Umbilical cord (tissue), 2 donors: ENCODE data around the gene ABCA7. TPM values are rescaled to one million over a fixed set of nuclear protein-coding genes. Genes with fewer than 3 reads are reported as not detected.

Experiments used
- DNase-seq: peaks from one replicate; pipeline ENCODE4 v3.0.0-alpha.2; 2015; ENCODE audit warnings: low spot score
- total RNA-seq: library from RNA; depleted of rRNA; stranded (reverse); fragments of >200 nt; gene quantifications from one replicate; pipeline ENCODE4 v1.2.3, GENCODE V29; 2014; ENCODE audit warnings: low replicate concordance; ENCODE audit not compliant: insufficient read depth

Gene ABCA7
- total RNA-seq, 1 donor from 2014 or later = 2.2 TPM

DNA sequence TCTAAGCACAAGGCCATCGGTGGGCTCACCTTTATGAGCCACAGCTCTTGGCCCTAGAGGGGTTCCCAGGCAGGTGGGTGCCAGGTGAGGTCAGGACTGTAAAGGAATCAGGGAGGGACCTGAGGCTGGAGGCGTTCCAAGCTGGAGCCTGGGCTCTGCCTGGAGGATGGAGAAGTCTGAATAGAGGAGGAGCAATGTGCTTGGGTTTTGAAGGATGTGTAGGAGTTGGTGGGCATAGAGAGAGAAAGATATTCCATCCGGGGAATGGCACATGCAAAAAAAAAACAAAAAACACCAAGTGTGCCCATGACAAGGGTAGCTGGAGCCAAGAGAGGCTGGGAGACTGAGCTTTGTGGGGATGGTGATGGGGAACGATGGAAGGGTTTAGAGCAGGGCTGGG, 37.3 kb upstream of the ABCA7 start:
- no peak for DNase-seq

DNA sequence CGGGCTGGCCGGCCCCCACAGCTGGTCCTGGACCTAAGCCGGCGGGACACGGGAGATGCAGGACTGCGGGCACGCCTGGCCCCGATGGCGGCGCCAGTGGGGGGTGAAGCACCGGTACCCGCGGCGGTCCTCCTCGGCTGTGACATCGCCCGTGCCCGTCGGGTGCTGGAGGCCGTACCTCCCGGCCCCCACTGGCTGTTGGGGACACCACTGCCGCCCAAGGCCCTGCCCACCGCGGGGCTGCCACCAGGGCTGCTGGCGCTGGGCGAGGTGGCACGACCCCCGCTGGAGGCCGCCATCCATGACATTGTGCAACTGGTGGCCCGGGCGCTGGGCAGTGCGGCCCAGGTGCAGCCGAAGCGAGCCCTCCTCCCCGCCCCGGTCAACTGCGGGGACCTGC, 36.6 kb upstream of the ABCA7 start:
- DNase-seq = no peak

- no peak for DNase-seq
Measured at GRCh38 chr19:1004204-1004802, 35.6 kb upstream of the ABCA7 start.

GRCh38 chr19:1004803-1005664, 34.9 kb upstream of the ABCA7 start:
- DNase-seq = no peak

GRCh38 chr19:1006711-1007398, 33.1 kb upstream of the ABCA7 start:
- no peak for DNase-seq

GRCh38 chr19:1007399-1008251, 32.3 kb upstream of the ABCA7 start:
- no peak for DNase-seq

- DNase-seq = no peak
Measured at GRCh38 chr19:1008268-1009040, 31.5 kb upstream of the ABCA7 start.

- no peak for DNase-seq
Measured at GRCh38 chr19:1009041-1009980, 30.6 kb upstream of the ABCA7 start.

- no peak for DNase-seq
Measured at GRCh38 chr19:1009981-1010538, 29.8 kb upstream of the ABCA7 start.

DNA sequence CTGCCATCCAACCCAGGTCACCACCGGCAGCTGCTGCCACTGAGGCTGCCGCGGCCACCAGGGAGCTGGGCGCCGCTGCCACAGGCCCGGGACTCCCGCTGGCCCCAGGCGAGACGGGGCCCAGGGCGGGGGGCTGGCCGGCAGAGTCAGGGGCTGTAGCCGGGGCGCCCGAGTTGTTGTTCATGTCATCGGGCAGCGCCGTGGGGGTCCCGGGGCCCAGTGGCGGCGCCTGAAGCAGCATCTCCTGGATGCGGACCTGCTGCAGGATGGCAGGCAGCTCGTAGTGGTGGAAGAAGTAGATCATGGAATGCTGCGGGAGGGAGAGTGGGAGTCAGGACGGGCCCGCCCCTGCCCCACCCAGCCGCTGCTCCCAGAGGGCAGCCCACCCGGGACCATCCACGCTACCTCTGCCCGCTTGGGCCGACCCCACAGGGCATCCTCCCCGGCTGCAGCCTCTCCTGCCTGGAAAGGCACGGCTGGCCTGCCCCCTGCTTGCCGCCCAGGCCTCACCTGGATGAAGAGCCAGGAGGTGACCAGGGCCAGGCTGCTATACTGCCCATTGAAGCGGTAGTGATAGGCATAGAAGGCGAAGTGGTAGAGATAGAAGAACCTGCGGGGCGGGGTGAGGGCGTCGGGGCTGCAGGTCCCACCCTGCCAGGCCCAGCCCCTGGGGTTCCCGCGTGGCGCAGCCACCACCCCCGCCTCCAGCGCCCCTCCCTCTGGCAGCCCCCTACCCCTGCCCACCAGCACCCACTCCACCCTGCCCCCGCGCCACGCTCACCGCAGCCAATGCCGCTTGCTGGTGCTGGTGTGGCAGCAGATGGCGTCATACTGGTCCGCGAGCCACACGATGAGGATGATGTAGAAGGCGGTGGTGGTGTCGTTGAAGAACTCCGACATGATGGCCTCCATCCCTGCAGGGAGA, 29.1 kb upstream of the ABCA7 start:
- no peak for DNase-seq

- DNase-seq = no peak
Measured at GRCh38 chr19:1011831-1012333, 28.0 kb upstream of the ABCA7 start.

- no peak for DNase-seq
Measured at GRCh38 chr19:1012334-1012733, 27.6 kb upstream of the ABCA7 start.

- no peak for DNase-seq
Measured at GRCh38 chr19:1013218-1013617, 26.7 kb upstream of the ABCA7 start.

- DNase-seq = no peak
Measured at GRCh38 chr19:1014161-1015060, 25.5 kb upstream of the ABCA7 start.

DNA sequence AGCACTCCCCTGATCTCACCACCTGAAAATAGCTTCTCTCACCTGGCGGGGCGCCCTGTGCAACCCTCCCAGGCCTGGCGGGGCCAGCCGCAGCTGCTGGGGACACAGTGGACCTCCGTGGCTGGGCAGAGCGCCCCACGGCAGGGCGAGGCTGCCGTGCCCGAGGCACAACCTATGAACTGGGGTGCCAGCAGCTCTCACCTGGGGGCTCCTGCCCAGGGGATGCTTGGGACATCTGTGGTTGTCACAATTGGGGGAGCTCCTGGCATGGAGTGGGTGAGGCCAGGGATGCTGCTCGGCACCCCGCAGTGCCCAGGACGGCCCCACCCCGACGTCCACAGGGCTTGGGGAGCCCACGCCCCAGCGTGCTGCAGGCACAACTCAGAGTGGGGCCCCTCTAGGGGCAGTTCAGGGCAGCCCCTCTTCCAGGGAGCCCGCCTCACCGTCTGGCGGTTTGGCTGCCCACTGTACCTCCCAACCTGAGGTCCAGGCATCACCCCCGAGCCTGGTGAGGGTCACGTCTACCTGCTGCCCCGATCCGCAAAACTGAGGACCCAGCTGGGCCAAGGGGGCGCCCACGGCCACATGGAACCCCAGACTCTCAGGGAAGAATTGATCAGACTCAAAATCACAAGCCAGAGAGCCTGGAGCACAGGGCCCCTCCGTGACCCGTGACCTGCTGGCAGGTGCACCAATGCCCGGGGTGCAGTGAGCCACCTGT, 24.7 kb upstream of the ABCA7 start:
- no peak for DNase-seq
